ENCODE results near the gene THBS4. TPM values are rescaled to one million over a fixed set of nuclear protein-coding genes. Genes with fewer than 3 reads are reported as not detected.

THBS4 gene
- total RNA-seq, 1 donor from 2014 or later: 8.8 TPM

DNA sequence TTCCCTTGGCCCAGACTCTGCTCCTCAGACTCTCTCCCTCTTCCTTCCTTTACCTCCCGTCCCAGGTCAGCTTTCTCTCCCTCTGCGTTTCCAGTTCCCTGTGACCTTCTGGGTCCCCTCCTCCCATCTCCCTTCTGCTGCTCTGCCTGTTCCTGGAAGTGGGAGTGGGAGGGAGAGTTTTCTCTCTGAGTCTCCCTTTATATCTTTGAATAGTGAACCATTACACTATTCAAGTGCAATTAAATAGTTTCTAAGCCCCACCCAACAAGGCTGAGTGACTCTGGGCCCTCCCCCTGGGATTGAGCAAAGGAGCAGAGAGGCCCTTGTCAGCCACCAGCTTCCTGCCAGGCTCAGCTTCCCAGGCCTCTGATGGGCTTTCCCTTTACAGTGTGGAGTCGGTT, 34.8 kb downstream of the THBS4 start:
- Mint-ChIP-seq H3K4me3 (no peak overlapping the region), H3K36me3 (peaks cover 7% of the 10 kb centered on the region), H3K27me3 (peaks cover 2% of the 10 kb centered on the region), H3K27ac (no peak overlapping the region), H3K4me1 (ENCODE audit: unreplicated experiment) (peaks cover 11% of the 10 kb centered on the region), H3K9me3 (no peaks in the 10 kb centered on the region)
- no peak for DNase-seq (ENCODE audit: extremely low spot score, unreplicated experiment)
- TF ChIP-seq, protein P1, sequence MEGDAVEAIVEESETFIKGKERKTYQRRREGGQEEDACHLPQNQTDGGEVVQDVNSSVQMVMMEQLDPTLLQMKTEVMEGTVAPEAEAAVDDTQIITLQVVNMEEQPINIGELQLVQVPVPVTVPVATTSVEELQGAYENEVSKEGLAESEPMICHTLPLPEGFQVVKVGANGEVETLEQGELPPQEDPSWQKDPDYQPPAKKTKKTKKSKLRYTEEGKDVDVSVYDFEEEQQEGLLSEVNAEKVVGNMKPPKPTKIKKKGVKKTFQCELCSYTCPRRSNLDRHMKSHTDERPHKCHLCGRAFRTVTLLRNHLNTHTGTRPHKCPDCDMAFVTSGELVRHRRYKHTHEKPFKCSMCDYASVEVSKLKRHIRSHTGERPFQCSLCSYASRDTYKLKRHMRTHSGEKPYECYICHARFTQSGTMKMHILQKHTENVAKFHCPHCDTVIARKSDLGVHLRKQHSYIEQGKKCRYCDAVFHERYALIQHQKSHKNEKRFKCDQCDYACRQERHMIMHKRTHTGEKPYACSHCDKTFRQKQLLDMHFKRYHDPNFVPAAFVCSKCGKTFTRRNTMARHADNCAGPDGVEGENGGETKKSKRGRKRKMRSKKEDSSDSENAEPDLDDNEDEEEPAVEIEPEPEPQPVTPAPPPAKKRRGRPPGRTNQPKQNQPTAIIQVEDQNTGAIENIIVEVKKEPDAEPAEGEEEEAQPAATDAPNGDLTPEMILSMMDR (conservative IDR thresholded peaks at IDR 0.05): no peak

DNA sequence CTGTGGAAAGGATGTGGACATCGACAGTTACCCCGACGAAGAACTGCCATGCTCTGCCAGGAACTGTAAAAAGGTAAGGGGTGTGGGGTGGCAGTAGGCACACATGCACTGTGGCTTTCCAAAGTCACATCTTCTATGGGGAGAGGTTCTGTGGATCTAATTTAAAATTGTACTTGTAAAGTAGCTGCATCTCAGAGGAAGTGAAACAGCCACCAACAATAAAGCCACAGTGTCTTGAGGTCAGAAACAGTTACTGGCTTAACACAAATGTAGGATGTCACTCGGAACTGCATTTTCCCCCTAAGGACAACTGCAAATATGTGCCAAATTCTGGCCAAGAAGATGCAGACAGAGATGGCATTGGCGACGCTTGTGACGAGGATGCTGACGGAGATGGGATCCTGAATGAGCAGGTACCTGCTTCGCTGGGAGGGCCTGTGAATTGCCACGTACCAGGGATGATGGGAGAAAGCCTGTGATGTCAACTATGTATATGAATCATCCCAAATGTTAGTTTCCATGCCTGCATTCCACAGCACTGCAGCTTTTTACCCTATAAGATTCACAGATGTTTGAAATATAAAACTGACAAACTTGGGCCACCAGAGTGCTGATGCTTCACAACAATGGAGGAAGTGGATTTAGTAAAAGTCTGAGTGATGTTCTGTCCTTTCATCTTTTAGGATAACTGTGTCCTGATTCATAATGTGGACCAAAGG, 35.3 kb downstream of the THBS4 start:
- H3K27ac Mint-ChIP-seq: no peak overlapping the region
- H3K9me3 Mint-ChIP-seq: no peaks in the 10 kb centered on the region

DNA sequence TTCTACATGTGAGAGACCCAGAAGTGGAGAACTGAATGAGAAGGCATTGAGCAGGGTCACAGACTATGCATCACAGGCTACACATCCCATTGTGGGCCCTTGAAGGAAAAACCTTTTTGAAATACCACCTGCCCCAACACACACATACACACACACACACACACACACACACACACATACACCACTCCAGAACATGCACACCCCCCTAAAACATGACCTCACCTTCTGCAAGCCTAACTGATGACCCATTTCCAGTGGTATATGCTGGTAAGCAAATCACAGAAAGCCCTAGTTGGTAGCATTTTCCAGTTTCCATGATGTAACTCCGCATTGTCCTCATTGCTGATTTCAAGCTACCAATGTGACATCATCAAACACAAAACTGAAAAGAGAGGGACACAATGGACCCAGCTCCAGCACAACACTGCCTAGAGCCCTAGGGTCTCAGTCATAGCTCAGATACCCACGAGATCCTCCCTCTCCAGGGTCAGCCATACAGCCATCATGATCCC, 36.4 kb downstream of the THBS4 start:
- peaks cover 7% of the 10 kb centered on the region for H3K4me1 Mint-ChIP-seq (ENCODE audit: unreplicated experiment)
- TF ChIP-seq, protein P1 (conservative IDR thresholded peaks at IDR 0.05): no peak
- peaks cover 3% of the 10 kb centered on the region for H3K36me3 Mint-ChIP-seq
- H3K27ac Mint-ChIP-seq: no peak overlapping the region
- no peak overlapping the region for H3K4me3 Mint-ChIP-seq
- DNase-seq (ENCODE audit: extremely low spot score, unreplicated experiment): no peak
- H3K27me3 Mint-ChIP-seq: peaks cover 2% of the 10 kb centered on the region
- H3K9me3 Mint-ChIP-seq: no peaks in the 10 kb centered on the region

More for the DNA sequence above, 35.3 kb downstream of the THBS4 start:
- H3K4me3 Mint-ChIP-seq: no peak overlapping the region
- TF ChIP-seq, protein P1 (conservative IDR thresholded peaks at IDR 0.05): no peak
- DNase-seq (ENCODE audit: extremely low spot score, unreplicated experiment): no peak
- H3K36me3 Mint-ChIP-seq: peaks cover 3% of the 10 kb centered on the region
- peaks cover 2% of the 10 kb centered on the region for H3K27me3 Mint-ChIP-seq
- H3K4me1 Mint-ChIP-seq (ENCODE audit: unreplicated experiment): peaks cover 7% of the 10 kb centered on the region

DNA sequence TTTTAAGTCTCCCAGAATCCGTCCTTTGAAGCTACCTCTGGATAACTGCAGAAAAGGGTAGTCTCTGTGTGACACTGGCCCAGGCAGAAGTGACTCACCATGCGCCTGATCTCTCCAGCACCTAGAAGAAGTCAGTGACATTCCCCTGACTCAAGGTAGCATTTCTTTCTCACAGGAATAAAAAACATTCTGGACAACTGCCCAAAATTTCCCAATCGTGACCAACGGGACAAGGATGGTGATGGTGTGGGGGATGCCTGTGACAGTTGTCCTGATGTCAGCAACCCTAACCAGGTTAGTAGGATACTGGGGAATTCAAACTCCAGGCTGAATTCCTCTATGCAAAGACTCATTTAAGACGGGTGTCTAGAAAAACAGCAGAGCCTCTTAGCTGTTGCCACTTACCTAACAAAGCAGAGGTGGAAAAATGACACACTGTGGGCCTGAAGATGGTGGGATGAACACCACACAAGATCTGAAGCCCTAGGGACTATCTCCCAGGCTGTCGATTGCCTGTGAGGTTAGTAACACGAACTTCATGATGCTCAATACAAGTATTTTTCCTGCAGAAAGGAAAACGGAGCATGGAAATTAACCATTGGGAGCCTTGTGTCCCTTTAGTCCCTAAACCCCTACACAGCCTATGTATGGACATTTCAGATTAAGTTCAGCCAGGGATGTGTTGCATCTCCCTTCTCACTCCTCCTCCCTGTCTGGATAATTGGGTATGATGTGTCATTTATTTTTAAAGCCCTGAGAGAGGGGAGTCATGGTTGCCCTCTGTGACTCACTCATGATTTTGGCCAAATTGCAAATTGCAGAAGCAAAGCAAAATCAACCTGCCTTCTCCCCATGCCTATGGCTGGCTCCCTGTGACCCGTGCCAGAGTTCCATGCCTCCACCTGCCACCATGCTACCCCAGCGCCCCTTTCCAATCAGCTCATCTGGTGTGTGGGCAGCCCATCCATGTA, 37.2 kb downstream of the THBS4 start:
- no peak overlapping the region for H3K4me3 Mint-ChIP-seq
- H3K4me1 Mint-ChIP-seq (ENCODE audit: unreplicated experiment): peaks cover 7% of the 10 kb centered on the region
- TF ChIP-seq, protein P1 (conservative IDR thresholded peaks at IDR 0.05): no peak
- no peaks in the 10 kb centered on the region for H3K9me3 Mint-ChIP-seq
- H3K27me3 Mint-ChIP-seq: peaks cover 2% of the 10 kb centered on the region
- H3K36me3 Mint-ChIP-seq: peaks cover 3% of the 10 kb centered on the region
- DNase-seq (ENCODE audit: extremely low spot score, unreplicated experiment): no peak
- H3K27ac Mint-ChIP-seq: no peak overlapping the region

DNA sequence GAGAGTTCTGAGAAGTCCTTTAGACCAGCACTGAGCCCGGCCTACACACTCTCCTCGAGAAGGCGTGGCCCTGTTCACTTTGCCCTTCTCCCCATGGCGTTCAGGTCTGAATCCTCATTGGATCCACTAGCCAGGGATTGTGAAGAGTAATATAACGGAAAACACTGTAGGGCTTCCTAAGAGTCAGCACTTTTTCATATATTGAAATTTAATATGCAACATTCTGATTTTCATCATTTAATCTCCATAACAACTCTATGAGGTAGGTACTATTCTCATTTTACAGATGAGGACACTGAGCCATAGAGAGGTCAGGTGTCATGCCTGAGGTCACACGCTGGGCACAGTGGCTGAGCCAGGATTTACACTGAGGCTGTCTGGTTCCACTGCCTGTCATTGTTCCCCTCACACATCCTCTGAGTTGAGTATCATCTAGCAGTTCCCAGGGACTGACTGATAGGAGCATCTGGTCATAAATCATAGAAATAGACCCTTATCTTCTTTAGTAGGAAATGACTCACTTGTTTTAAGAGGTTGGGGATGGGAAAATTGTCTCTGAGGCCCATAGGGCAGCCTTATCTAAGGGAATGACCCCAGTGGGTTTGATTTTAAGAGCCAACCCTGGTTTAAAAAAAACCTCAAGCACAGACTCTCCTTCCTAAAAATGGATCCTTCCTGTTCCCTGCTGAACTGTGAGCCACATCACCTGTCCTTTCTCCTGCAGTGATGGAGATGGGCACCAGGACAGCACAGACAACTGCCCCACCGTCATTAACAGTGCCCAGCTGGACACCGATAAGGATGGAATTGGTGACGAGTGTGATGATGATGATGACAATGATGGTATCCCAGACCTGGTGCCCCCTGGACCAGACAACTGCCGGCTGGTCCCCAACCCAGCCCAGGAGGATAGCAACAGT, 41.2 kb downstream of the THBS4 start:
- peaks cover 3% of the 10 kb centered on the region for H3K27me3 Mint-ChIP-seq

More for the DNA sequence above, 41.2 kb downstream of the THBS4 start:
- H3K36me3 Mint-ChIP-seq: no peaks in the 10 kb centered on the region
- H3K4me1 Mint-ChIP-seq (ENCODE audit: unreplicated experiment): no peaks in the 10 kb centered on the region
- H3K4me3 Mint-ChIP-seq: no peak overlapping the region
- H3K9me3 Mint-ChIP-seq: no peaks in the 10 kb centered on the region
- no peak overlapping the region for H3K27ac Mint-ChIP-seq
- TF ChIP-seq, protein P1 (conservative IDR thresholded peaks at IDR 0.05): no peak
- no peak for DNase-seq (ENCODE audit: extremely low spot score, unreplicated experiment)
